ENCODE measurements around the gene MTARC1.

The MTARC1 gene

GRCh38 chr1:220786337-220787068, at the start of gene MTARC1:
Gene MTARC1, plus strand, starts transcription at chr1:220786913. Its CDS starts 32 bp downstream, at chr1:220786945.
- DNase-seq = no peak

GRCh38 chr1:220741349-220741748, 45.4 kb upstream of the MTARC1 start:
- no peak for DNase-seq

DNA sequence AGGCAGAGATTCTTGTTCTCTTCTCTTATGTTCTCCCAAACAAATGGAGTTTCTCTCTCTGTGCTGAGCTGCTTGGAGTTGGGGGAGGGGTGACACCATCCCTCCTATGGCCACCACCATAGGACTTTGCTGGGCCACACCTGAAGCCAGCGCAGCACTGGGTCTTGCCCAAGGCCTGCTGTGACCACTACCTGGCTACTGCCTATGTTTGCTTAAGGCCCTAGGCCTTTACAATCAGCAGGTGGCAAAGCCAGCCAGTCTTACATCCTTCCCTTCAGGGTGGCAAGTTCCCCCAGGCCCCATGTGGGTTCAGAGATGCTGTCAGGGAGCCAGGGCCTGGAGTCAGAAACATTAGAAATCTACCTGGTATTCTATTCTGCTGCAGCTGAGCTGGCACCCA, 44.9 kb upstream of the MTARC1 start:
- no peak for DNase-seq

- no peak for DNase-seq
These were observed 44.2 kb upstream of the MTARC1 start for GRCh38 chr1:220742520-220742919.

DNA sequence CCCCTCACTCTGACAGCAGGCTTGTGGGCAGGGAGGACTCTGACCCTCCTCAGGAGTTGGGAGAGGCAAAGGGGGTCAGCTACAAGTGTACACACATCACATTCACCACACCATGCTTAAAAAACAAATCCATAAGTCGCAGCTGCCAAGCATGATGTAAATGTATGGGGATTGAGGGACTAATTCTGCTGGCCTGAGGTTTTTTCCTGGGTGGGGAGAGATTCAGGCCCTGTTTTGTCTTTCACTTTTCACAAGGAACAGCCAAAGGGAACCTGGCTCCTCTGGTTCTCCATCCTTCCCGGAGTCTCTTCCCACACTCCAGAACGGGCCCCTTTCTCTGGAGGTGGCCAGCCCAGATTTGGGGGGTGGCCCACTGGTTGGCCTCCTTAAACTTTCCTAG, 39.9 kb upstream of the MTARC1 start:
- DNase-seq = no peak

GRCh38 chr1:220747437-220748088, 39.1 kb upstream of the MTARC1 start:
- DNase-seq = no peak

- peak in 1 of 2 donors; percentile 21 for DNase-seq
These were observed 38.4 kb upstream of the MTARC1 start, which contains the start of gene MTARC2 for GRCh38 chr1:220748089-220748934. Gene MTARC2, plus strand, starts transcription at chr1:220748322. Its CDS starts 210 bp downstream, at chr1:220748532.

GRCh38 chr1:220748936-220749335, 37.8 kb upstream of the MTARC1 start:
- no peak for DNase-seq

DNA sequence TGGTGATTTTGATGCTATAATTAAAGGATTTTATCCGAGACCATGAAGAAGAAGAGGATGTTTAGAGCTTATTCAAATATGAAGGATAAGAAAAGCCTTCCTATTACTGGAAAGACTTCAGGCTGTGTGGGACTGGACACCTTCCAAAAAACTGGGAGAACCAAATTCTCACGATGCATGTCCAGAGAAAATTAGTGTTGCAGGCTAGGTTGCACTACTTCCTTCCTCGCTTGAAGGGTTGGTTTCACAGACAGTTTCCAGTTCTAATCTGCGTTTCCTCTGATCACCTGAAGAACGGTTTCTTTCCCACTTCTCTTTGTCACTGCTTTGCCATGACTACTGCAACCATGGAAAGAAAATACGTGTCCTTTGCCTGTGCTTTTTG, 36.6 kb upstream of the MTARC1 start:
- DNase-seq = no peak

- no peak for DNase-seq
These were observed 35.6 kb upstream of the MTARC1 start for GRCh38 chr1:220751111-220751510.

GRCh38 chr1:220754212-220754917, 32.3 kb upstream of the MTARC1 start:
- no peak for DNase-seq

- DNase-seq = no peak
These were observed 31.8 kb upstream of the MTARC1 start for GRCh38 chr1:220754918-220755295.

GRCh38 chr1:220755309-220755708, 31.4 kb upstream of the MTARC1 start:
- DNase-seq = no peak

DNA sequence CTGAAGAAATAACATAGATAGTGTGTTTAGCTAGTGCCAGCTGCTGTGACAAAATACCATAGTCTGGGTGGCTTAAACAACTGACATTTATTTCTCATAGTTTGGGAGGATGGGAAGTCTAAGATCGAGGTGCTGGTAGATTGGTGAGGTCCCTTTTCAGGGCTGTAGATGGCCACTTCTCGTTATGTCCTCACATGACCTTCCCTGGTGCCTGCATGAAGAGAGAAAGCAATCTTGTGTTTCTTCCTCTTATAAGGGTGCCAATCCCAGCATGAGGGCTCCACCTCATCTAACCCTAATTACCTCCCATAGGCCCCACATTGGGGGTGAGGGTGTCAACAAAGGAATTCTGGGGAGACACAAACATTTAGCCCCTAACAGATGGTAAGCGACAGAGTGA, 29.3 kb upstream of the MTARC1 start:
- no peak for DNase-seq

DNA sequence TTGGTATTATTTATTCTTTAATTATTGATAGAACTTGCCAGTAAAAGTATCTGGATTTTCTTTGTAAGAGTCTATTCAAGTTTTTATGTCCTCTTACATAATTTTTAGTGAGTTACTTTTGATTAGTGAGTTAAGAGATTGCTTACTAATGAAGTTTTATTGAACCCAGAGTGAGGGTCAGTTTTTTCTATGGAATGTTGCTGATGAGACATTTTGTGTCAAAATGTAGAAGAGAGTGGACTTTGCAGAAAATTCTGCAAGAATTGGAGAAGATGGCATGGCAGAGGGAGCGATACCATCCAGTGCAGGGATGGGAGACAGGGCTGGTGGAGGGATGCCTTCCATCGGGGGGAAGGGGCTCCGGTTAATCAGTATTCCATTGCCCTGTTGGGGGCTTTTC, 27.6 kb upstream of the MTARC1 start:
- no peak for DNase-seq

DNA sequence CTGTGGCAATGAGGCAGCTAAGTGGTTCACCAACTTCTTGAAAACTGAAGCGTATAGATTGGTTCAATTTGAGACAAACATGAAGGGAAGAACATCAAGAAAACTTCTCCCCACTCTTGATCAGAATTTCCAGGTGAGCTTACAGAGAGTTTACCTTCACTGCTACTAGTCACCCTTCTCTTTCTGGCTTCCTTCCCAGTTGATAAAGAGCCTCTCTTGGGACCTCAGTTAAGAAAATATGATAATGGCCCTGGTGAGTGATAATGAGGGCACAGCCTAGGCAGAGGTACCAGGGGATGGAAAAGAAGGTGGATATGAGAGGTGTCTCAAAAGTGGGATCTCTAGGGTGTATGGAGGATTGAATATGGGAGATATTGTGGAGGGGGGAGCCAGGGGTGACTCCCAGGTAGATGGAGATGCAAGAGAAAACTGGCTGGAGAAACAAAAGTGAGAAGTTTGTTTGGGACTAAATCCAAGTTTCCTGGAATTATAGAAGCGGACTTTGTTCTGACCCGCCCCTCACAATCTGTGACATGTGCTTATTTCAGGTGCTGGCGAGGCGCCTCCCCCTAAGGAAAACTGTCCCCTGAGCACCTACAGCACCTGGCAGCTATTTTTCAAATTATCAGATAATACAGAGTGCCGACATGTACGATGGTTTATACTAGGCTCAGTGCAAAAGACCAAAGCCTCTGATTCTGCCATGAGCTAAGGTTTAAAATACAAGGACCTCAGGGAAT, 24.9 kb upstream of the MTARC1 start:
- DNase-seq = no peak

- DNase-seq = no peak
These were observed 22.0 kb upstream of the MTARC1 start for GRCh38 chr1:220764757-220765156.

DNA sequence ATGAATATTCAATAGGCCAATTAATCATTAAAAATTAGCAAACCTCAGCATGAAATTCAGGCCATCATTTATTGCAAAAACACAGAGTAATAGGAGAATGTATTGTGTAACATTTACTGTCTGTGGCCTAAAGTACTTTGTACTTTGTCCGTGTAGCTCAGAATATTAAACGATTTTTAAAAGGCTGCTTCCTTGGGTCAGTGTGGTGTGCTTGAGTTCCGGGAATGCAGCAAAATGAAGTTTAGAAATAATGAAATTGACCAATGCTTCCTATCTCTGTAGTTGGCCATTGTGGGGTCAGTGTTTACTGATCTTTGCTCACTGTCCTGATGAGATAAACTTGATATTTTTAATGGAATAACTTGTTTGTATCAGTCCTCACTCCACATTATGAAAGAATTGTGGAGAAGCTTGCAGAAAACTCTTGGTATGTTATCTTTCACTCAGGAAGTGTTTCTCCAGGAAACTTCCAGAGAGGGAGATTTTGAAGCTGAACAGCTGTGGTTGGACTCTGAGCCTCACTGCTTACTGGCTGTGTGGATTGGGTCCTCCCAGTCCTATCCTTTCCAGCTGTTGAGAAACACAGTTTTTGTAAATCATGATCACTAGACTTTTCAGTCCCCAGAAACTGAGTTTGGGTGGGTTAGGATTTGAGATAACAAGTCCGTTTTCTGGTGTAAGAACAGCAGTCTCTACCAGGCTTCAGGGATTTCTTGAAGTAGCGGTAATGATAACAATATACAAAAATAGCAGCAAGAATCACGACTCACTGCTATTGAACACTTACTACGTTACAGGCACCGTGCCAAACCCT, 19.2 kb upstream of the MTARC1 start:
- no peak for DNase-seq

- no peak for DNase-seq
These were observed 18.5 kb upstream of the MTARC1 start for GRCh38 chr1:220768126-220768601.

DNA sequence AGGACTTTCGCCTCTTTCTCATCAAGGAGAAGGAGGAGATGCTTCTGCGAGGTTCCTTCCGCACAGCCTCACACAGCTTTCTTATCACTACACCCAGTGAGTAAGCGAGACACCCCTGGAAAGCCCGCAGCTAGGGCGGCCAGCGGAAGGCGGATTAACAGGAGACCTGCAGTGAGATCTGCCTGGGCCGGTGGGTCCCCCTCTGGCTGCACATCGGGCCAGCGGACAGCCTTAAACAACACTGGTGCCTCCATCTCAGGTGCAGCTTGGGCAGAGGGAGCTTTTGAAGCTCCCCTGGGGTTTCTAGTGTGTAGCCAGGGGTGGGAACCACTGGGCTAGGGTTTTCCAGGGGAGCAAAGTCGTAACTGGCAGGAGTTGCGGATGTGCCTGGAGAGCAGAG, 17.5 kb upstream of the MTARC1 start:
- no peak for DNase-seq

DNA sequence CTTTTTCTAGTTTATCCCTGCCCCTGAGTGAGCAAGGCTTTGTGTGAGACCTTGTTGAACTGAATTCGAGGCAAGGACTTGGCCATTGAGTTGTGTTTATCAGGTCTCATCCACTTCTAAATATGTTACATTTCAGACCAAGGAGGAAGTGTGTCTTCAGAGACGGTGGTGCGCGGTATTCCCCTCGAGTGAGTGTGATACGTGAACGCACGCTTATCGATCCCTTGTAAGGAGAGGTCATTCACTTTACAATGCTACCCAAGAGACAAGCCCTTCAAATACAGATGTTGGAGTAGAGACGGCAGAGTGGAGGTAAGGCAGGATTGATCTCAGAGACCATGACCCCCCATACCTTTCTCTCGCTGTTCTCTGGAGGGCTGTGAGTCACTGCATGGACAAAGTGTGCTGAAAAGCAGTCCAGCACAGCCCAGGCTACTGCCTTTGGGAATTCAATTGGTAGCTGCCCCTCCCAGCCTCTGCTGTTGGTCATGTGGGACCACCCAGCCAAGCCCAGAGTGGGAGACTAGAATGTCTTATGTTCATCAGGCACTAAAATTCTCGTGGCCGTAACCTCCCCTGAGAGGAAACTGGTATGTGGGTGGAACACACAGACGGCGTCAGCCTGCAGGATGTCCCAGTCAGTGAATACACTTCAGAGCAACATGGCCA, 16.3 kb upstream of the MTARC1 start:
- DNase-seq = peak in 1 of 2 donors; percentile 34
